Peyer's patch (tissue), 4 donors: ENCODE measurements around the gene KLF4. TPM values are rescaled to one million over a fixed set of nuclear protein-coding genes. Genes with fewer than 3 reads are reported as not detected.
A peak's percentile ranks its signal among the peaks of the same experiment; 100 is the strongest.
"Not testable (repeated sequence)": the region's sequence is repeated elsewhere in the genome, so short reads cannot be mapped to it uniquely, and the experiment has no call there.

Experiments
- DNase-seq, 3 donors: peaks; one replicate each; pipeline ENCODE4 v3.0.0-alpha.2; 2017 to 2019
- H3K27ac ChIP-seq, 4 donors: fragments of 200-600 bp; sonication (generic); one replicate each; pipeline ENCODE4 v1.5.1; 2016 to 2019
- H3K27me3 ChIP-seq, 2 donors: fragments of 200-600 bp; sonication (generic); one replicate each; pipeline ENCODE4 v1.5.1; 2019
- H3K36me3 ChIP-seq, 3 donors: fragments of 200-600 bp; sonication (generic); one replicate each; pipeline ENCODE4 v1.5.1; 2016 to 2019
- H3K4me1 ChIP-seq, 4 donors: fragments of 200-600 bp; sonication (generic); one replicate each; pipeline ENCODE4 v1.5.1; 2016 to 2019
- H3K4me3 ChIP-seq, 4 donors: fragments of 200-600 bp; sonication (generic); 1 replicate in 3 of 4; 2 replicates in 1 of 4; pipeline ENCODE4 v1.5.1; 2016 to 2019; ENCODE audit warnings: mild to moderate bottlenecking in 1 of 4
- H3K9me3 ChIP-seq, 4 donors: fragments of 200-600 bp; sonication (generic); one replicate each; pipeline ENCODE4 v1.5.1; 2016 to 2019; ENCODE audit warnings: mild to moderate bottlenecking in 1 of 4
- CTCF ChIP-seq, 6 experiments: fragments of 450-650 bp in 4 of 6; fragments of 200-600 bp in 2 of 6; sonication (generic) in 1 of 6; IDR thresholded peaks; one replicate each; pipeline ENCODE4 v1.5.1; 2017 to 2019; ENCODE audit warnings: antibody characterized with exemption in 6 of 6, mild to moderate bottlenecking in 3 of 6, moderate library complexity in 1 of 6
- POLR2A ChIP-seq, 2 donors: fragments of 450-650 bp; IDR thresholded peaks; one replicate each; pipeline ENCODE4 v1.5.1; 2017; ENCODE audit warnings: antibody characterized with exemption in 2 of 2, mild to moderate bottlenecking in 2 of 2, moderate library complexity in 2 of 2
- total RNA-seq, 4 donors: library from RNA; depleted of rRNA; stranded (reverse); fragments of >200 nt; gene quantifications; one replicate each; pipeline ENCODE4 v1.1.0, GENCODE V29; 2016

KLF4 gene
- total RNA-seq, 4 donors from 2014 or later, result 83.3 to 197 (median 165) TPM

DNA sequence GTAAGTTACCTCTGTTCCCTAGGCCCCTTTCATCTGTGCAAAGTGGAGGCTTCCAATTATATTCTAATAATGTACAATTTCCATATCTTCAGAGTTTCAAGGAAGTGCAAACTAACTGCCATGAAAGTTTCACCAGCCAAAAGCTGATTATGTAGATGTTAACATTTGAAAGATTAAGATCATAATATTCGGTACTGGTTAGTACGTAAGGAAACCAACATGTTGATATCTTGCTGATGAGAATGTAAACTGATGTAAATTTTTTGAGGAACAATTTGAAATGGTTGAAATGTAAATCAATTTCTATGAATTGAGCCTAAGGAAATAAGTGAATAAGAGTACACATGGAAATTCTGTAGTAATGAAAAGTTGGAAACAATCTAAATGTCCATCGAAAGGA lies 12.9 kb upstream of the KLF4 start:
- Histone ChIP-seq H3K4me3 (no peak overlapping the region), H3K36me3 (no peaks in the 10 kb centered on the region), H3K27ac (no peak overlapping the region), H3K4me1 (no peaks in the 10 kb centered on the region), H3K9me3 (no peaks in the 10 kb centered on the region), H3K27me3 (no peaks in the 10 kb centered on the region)
- TF ChIP-seq CTCF (IDR thresholded peaks at IDR 0.05), result no peak
- no peak for TF ChIP-seq POLR2A (IDR thresholded peaks at IDR 0.05)
- no peak for DNase-seq

DNA sequence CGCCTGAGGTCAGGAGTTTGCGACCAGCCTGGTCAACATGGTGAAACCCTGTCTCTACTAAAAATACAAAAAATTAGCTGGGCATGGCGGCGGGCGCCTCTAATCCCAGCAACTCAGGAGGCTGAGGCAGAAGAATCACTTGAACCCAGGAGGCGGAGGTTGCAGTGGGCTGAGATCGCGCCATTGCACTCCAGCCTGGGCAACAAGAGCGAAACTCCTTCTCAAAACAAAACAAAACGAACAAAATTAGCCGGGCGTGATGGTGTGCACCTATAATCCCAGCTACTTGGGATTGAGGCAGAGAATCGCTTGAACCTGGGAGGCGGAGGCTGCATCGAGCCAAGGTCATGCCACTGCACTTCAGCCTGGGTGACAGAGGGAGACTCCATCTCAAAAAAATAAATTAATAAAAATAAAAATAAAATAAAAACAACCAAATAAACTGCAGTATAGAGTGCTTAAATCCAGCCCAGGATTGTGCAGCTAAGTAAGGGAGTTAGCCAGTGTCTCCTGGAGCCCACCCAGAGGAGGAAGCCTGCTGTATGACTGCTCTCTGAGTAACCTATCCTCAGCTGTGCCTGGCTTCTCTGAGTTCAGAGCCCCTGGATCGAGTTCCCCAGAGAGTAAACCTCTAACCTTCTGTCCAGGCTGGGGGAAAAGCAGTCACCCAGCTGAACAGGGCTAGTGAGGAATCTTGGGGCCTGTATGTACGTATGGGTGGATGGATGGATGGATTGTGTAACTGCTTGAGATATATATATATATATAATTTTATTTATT lies 11.0 kb upstream of the KLF4 start:
- not testable (repeated sequence) for H3K27me3 ChIP-seq, H3K27ac ChIP-seq, H3K36me3 ChIP-seq, H3K4me3 ChIP-seq, H3K4me1 ChIP-seq, H3K9me3 ChIP-seq, DNase-seq

DNA sequence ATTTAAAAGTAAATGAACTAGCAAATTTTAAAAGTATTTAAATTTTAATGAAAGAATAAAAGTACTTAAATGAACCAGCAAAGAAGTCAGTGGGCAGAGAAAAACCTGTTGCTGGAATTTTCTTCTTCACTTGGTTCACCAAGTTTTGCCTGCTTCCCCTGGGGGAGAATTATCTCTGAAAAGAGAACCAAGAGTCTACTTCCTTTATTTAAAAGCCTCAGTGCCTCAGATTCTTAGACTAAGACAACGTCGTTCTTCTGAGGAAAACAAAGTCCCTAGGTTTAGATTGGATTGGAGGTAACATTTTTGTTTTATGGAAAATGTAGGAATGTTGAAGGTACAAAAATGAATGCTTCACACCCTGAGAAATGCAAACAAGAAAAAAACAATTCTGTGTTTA lies 7.4 kb upstream of the KLF4 start:
- Histone ChIP-seq H3K27ac (no peak overlapping the region), H3K4me1 (peaks cover 0 to 3% (median 0%) of the 10 kb centered on the region in 4 donors), H3K9me3 (no peaks in the 10 kb centered on the region), H3K27me3 (no peaks in the 10 kb centered on the region), H3K36me3 (no peaks in the 10 kb centered on the region), H3K4me3 (no peak overlapping the region)
- no peak for TF ChIP-seq CTCF (IDR thresholded peaks at IDR 0.05)
- TF ChIP-seq POLR2A (IDR thresholded peaks at IDR 0.05), result no peak
- no peak for DNase-seq

DNA sequence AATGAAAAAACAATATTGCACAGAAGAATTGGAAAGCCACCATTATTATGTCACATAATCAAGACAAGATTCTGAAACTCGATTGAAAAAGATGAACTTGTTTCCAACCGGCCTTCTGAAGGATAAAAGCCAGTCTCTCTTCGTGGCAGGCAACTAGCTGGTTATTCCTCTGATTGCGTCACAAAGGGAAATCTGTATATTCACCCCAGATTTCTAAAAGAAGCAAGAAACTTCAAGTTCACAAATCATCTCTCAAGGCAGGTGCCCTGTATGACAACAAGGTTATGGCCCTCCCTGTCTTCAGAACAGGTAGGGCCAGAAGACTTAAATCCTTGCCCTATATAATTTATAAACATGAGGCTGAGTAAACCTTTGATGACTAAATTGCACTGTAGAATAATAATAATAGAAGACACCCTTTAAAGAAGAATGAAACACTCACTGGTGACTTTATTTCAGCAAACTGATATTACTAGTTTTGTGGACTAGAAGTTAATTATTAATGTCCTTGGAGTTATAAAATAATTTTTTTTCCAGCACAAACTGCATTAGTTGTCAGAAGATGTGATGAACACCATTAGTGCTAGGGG lies 2.9 kb upstream of the KLF4 start:
- Histone ChIP-seq H3K4me1 (peaks cover 0 to 16% (median 3%) of the 10 kb centered on the region in 4 donors), H3K36me3 (peaks cover 0 to 5% (median 0%) of the 10 kb centered on the region in 3 donors), H3K27ac (peak overlapping the region in 3 of 4 donors; percentile 88 to 97 (median 90)), H3K4me3 (no peak overlapping the region), H3K27me3 (no peaks in the 10 kb centered on the region), H3K9me3 (no peaks in the 10 kb centered on the region)
- DNase-seq, result no peak
- TF ChIP-seq CTCF (IDR thresholded peaks at IDR 0.05), result no peak
- TF ChIP-seq POLR2A (IDR thresholded peaks at IDR 0.05), result no peak

- DNase-seq, result peak in 2 of 3 donors; percentile 53 to 60
- H3K36me3 ChIP-seq, result peaks cover 0 to 16% (median 0%) of the 10 kb centered on the region in 3 donors
- TF ChIP-seq POLR2A (IDR thresholded peaks at IDR 0.05) (no peak), CTCF (IDR thresholded peaks at IDR 0.05) (no peak)
- peak overlapping the region; percentile 10 to 97 (median 89) for H3K27ac ChIP-seq
- H3K27me3 ChIP-seq, result no peaks in the 10 kb centered on the region
- H3K4me3 ChIP-seq, result peak overlapping the region in 3 of 4 donors; percentile 68 to 89 (median 84)
- H3K9me3 ChIP-seq, result no peaks in the 10 kb centered on the region
- peaks cover 0 to 16% (median 3%) of the 10 kb centered on the region in 4 donors for H3K4me1 ChIP-seq
Measured at GRCh38 chr9:107491081-107492053, 1.8 kb upstream of the KLF4 start.

- peak overlapping the region; percentile 70 to 97 (median 89) for H3K27ac ChIP-seq
- H3K27me3 ChIP-seq, H3K9me3 ChIP-seq: not testable (repeated sequence)
- DNase-seq, result peak in 2 of 3 donors; percentile 50 to 62
- peaks cover 0 to 21% (median 3%) of the 10 kb centered on the region in 4 donors for H3K4me1 ChIP-seq
- H3K4me3 ChIP-seq, result peak overlapping the region; percentile 53 to 89 (median 76)
- H3K36me3 ChIP-seq, result peaks cover 0 to 24% (median 0%) of the 10 kb centered on the region in 3 donors
Measured at GRCh38 chr9:107490606-107490970, 1.0 kb upstream of the KLF4 start.
